Measurements from ENCODE around the gene ANKS1A.
"Not testable (repeated sequence)": the region's sequence is repeated elsewhere in the genome, so short reads cannot be mapped to it uniquely, and the experiment has no call there.

DNA sequence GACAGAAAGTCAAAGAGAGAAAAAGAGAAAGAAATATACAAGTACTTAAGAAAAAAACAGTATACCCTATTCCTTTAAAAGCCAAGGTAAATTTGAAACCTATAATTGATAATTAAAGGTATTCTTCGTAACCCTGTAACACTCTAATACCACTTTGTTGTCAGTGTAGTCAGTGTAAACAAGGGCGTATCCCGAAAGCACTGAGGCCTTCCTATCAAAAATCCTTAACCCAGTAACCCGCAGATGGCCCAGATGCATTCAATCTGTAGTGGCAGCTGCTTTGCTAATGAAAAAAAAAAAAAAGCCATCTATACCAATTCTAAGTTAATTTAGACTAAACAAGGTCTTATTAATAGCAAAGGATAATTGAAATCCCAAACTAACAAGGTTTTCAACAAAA, 110.9 kb downstream of the ANKS1A start:
- not testable (repeated sequence) for TF ChIP-seq POLR2A (IDR thresholded peaks at IDR 0.05; ENCODE audit: low read length); GATA1 (IDR thresholded peaks at IDR 0.05; ENCODE audit: low read depth, low read length)
